Suppressor macrophage (primary cell): ENCODE measurements around the gene RRM2.
A peak's percentile ranks its signal among the peaks of the same experiment; 100 is the strongest.

ENCODE experiments used
- DNase-seq, 4 experiments: peaks; one replicate each; pipeline ENCODE4 v3.0.0-alpha.2; 2020 to 2022

The RRM2 gene

GRCh38 chr2:10158681-10159080 lies 36.1 kb downstream of the RRM2 start:
- DNase-seq: no peak

GRCh38 chr2:10159086-10159485 lies 36.5 kb downstream of the RRM2 start:
- DNase-seq: no peak

DNA sequence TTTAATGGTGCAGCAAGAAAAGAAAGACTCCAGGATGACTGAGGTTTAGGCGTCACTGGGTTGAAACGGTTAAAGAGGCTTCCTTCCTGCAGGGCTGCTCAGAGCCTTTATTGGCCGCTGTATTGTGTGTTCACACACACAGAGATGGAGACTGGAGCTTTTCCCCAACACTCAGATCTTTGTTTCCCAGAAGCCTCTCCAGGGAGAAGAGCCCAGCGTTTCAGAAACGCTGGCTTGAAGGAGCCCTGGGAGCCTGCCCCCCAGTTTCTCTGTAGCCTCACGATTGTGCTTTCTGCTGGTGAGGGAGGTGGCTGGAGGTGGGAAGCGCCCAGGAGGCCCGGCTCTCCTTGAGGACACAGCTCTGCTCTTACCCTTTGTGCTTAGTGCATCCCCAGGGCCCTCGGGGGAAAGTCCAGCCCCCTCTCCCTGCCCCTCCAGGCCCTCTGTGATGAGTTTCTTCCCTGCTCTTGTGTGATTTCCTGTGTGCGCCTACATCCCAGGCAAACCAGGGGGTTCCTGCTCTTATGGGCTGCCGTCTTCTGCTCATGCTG lies 37.1 kb downstream of the RRM2 start:
- no peak for DNase-seq

- no peak for DNase-seq
These were observed 37.8 kb downstream of the RRM2 start for GRCh38 chr2:10160203-10160955.

GRCh38 chr2:10161206-10161931 lies 38.8 kb downstream of the RRM2 start:
- no peak for DNase-seq

DNA sequence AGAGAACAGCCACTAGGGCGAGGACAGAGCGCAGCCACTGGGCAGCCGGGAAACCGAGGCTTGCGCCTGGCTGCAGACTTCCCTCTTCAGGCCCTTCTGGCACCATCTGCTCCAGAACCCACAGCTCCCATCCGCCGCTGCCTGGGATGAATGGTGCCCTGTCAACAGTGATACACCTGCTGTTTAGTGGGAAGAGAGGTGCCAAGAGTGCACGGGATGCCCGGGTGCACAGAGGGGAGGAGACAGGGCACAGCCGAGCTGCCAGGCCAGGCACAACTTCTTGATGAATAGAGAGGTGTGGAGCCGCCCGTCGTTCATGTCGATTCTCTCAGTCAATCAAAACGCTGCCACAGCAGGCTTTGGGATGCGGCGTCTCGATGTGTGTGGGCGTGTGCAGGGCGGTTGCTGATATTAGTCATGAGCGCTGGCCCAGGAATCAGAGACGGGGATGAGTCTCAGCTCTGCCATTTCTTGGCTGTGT lies 39.5 kb downstream of the RRM2 start:
- no peak for DNase-seq

DNA sequence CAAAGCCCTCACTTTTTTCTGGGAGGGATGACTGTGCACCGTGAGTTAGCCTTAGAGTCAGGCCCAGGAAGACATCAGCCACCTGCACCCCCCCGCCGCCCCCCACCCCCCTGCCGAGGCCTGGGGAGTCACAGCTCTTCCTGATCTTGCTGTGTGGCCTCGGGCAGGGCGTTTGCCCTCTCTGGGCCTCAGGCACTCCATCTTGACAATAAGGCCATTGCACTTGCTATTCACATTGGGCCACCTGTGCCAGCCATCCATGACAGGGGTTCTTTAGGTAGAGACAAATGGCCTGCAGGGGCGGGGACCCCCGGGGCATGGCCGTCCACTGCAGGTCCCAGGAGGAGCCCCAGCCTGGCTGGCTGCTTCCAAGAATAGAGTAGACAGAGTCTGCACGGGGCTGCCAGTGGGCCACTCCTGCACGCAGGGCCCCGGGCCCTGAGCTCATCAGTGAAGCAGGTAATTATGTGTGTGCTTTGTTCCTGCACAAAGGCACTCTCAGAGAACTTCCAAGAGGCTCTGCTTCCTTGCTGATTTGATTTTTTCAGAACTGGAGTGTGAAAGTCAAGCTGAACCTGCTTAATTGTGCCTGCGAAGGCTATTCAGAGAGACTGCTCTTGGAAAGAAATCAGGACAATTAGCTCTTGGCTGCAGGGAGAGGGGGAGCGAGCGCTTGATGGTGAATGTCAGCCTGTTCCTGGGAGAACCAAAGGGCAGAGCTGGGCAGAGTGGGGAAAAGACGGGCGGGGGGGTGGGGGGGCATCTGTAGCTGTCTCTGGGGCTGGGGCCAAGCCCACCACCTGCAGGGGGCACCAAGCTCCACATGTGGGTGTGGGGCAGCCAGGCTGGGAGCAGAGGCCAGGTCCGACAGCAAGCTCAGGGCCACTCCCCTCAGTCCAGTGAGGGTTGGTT lies 40.3 kb downstream of the RRM2 start:
- no peak for DNase-seq

DNA sequence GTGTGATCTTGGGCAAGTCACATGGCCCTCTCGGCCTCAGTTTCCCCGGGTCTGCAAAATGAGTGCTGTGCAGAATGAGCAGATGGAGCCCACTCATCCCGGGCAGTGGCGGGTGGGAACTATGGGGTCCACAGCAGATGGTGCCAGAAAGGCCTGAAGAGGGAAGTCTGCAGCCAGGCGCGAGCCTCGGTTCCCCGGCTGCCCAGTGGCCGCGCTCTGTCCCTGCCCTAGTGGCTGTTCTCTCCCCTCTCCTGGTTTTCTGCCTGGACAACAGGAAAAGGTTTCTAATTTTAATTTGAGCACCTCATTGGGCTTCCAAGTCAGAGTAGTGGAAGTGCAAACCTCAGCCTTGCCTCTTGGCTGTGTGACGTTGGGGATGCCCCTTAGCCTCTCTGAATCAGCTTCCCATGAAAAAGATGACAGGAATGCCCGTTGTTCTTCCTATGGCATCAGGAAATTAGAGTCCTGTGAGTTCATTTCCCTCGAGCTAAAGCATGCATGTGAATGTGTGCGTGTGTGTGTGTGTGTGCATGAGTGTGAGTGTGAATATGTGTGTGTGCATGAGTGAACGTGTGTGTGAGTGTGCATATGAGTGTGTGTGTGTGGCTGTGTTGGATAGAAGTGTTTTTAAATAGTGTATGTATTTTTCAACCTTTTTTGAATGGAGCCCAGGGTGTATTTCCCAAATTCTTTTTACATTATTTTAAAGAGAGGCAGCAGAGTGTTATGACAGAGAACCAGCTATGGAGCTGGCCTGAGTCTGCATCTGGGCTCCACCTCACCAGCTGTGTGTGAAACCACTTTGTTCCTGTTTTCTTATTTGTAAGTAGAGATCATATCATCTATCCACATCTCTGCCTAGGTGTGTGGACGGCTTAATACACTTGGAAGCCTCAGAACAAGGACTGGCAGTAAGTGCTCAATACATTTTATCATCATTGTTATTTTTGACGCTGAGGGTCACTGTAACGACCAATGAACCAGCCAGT lies 41.3 kb downstream of the RRM2 start:
- no peak for DNase-seq

DNA sequence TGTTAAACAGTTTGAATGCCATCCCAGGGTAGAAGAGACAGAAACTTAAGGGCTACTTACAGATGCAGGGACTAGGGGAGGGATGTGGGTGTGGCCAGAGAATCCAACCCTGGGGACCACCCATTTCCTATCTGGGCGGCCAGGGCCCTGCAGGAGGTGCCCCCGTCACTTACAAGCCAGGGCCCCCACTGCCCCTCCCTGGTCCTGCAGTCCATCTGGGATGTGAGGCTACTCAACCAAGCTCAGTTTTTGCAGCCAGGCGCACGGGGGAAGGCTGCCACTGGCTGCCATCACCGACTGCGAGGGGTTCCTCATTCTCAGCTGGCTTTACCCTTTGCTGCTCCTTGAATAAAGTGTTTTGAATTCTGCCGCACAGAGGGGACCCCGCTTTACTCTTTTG lies 42.1 kb downstream of the RRM2 start:
- DNase-seq: no peak

DNA sequence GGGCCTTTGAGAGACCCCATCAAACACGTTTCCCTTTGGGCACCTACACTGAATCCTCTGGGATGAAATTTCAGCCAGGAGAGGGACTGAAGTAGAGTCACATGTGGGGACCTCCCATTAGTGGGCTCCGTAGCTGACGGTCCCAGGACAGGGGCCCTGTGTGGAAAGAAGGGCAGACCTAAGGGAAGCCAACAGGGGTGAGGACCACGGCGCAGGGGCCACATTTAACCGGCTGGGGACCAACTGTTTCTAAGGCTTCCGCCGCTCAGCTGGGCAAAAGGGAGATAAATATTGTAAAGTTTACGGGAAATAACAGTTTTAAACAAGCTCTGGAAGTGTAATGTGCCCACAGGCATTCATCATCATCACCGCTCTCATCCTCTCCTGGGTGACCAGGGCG lies 42.7 kb downstream of the RRM2 start:
- DNase-seq: no peak

DNA sequence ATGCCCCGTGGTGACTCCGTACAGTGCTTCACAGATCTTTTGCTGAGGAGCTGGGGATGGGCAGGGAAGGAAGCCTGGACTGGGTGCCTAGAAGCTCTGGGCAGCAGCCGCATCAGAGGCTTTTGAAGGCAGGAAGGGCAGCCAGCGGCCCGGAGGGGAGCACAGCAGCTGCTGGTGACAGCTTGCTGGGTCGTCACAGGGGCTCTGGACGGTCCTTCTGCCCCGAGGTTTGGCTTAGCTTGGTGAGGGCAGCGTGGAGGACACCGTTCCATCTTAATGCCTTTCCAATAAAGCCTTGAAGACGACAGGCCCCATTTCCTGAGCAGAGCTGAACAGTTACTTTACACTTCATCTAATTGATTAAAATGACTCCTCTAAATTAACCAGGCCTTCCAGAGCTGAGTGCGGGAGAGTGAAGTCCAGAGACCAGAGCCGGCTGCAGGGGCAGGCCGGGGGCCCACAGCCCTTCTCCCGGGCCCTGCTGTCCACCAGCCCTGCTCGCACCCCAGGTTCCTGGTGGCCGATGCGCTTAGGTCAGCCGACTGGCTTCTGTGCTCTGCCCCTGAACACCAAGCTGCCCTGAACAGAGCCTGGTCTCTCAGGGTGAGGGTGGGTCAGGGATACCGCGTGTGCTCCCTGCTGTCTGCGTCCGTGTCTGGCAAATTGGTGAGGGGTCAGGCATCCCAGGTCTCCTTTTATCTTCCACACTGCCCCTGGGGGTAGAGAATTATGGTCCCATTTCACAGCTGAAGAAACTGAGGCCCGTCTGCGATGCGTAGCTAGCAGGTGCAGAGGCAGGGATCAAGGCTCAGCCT lies 43.5 kb downstream of the RRM2 start:
- no peak for DNase-seq

- DNase-seq: no peak
These were observed 44.2 kb downstream of the RRM2 start for GRCh38 chr2:10166676-10167292.

- DNase-seq: no peak
These were observed 44.8 kb downstream of the RRM2 start for GRCh38 chr2:10167316-10167715.

DNA sequence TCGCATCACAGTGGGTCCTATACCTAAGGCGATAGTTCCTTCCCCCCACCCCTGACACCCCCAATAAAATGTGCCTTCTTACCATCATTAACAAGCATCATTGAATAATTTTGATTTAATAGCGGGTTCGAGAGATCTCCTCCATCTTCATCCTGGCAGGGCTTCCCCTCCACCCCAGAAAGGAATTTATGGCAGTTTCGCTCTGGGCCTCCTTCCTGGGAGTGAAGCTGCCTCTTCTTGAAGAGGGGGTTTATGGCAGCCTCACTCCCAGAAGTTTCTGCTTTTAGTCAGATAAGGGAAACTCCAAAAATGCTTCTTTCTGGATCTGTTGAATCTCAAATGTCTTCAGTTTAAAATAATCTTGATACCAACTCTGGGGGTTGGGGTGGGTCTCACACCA lies 45.7 kb downstream of the RRM2 start:
- no peak for DNase-seq

- DNase-seq: no peak
These were observed 46.6 kb downstream of the RRM2 start for GRCh38 chr2:10169053-10169578.

- DNase-seq: no peak
These were observed 47.0 kb downstream of the RRM2 start for GRCh38 chr2:10169581-10169980.

DNA sequence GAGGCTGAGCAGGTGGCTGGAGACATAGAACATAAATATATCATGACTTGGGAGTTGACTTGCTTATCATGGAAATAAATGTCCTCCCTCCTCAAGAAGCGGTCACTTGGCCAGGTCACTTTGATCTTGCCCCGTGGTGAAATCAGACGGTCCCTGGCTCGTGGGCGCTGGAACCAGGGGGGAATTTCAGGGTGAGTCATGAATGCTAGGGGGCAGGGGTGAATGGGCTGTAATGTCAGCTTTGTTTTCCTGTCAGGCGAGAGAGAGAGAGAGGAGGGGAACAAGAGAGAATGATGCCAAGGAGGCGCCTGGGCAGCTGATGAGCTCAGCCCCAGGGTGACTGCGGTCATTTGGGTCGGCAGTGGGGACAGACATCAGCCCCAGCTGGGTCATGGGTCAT lies 47.7 kb downstream of the RRM2 start:
- DNase-seq: peak; percentile 2 to 27 (median 12)

DNA sequence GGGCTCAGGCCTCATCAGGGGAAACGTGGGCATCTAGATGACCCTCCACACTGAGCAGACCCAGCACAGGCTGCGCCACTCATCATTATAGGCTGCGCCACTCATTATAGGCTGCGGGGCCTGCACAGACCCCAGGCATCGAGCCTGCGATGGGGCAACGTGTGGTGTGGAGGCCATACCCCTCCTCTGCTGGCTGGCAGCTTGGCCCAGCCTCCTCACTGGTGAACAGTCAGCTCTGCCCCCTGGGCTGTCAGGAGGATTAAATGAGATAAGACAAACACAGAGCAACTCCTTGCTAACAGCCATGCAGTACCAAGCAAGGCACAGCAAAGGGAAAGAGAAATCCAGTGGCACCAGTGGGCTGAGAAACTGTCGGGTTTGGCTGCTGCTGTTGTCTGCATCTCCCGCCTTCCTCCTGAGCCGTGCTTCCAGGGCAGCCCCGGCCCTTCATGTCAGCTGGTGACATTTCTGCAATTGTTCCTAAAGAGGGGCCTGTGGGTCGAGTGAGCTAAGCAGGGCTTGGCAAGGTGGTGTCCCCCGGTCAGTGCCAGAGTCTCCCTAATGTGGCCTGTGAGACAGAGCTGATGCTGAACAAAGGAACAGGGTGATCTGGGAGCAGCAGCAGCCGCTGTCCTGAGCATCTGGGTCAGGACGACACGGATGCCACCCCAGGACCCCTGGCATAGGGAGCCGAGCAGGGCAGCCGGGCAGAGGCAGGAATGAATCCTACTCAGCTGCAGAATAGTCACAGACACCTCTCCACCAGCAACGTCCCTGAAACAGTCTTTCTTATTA lies 48.7 kb downstream of the RRM2 start:
- no peak for DNase-seq
